Endothelial cell (in vitro differentiated cells): Measurements from ENCODE around the gene PLA2R1. TPM values are rescaled to one million over a fixed set of nuclear protein-coding genes. Genes with fewer than 3 reads are reported as not detected.

Source experiments
- DNase-seq: peaks from one replicate; pipeline ENCODE4 v3.0.0; 2021; ENCODE audit warnings: low spot score
- H3K27ac Mint-ChIP-seq: one replicate; pipeline ENCODE4 v1.8.0; 2021; ENCODE audit warnings: mixed read lengths, inconsistent platforms; ENCODE audit not compliant: unreplicated experiment
- H3K27me3 Mint-ChIP-seq: one replicate; pipeline ENCODE4 v1.8.0; 2021; ENCODE audit warnings: mild to moderate bottlenecking, moderate library complexity, mixed read lengths, inconsistent platforms; ENCODE audit not compliant: unreplicated experiment
- H3K36me3 Mint-ChIP-seq: one replicate; pipeline ENCODE4 v1.8.0; 2021; ENCODE audit warnings: mild to moderate bottlenecking, low read depth, mixed read lengths, inconsistent platforms; ENCODE audit not compliant: unreplicated experiment
- H3K4me1 Mint-ChIP-seq: one replicate; pipeline ENCODE4 v1.8.0; 2021; ENCODE audit warnings: mild to moderate bottlenecking, mixed read lengths, inconsistent platforms; ENCODE audit not compliant: unreplicated experiment
- H3K4me3 Mint-ChIP-seq: one replicate; pipeline ENCODE4 v1.8.0; 2021; ENCODE audit warnings: mild to moderate bottlenecking, mixed read lengths, inconsistent platforms; ENCODE audit not compliant: unreplicated experiment
- H3K9me3 Mint-ChIP-seq: one replicate; pipeline ENCODE4 v1.8.0; 2021; ENCODE audit warnings: mixed read lengths, inconsistent platforms; ENCODE audit not compliant: unreplicated experiment
- CTCF ChIP-seq: fragments of 200-600 bp; sonication (generic); IDR thresholded peaks from one replicate; pipeline ENCODE4 v1.5.0; 2021; ENCODE audit warnings: antibody characterized with exemption; ENCODE audit not compliant: unreplicated experiment
- total RNA-seq: library from RNA; stranded (reverse); fragmentation: NEBNext Ultra II Directional; extraction: Animal tissue kit (Norgen Biotek cat#: 25700); gene quantifications from one replicate; pipeline ENCODE4 v1.2.1, GENCODE V29; 2021; ENCODE audit not compliant: unreplicated experiment

Gene PLA2R1
- total RNA-seq, 1 donor from 2014 or later = 1.1 TPM

DNA sequence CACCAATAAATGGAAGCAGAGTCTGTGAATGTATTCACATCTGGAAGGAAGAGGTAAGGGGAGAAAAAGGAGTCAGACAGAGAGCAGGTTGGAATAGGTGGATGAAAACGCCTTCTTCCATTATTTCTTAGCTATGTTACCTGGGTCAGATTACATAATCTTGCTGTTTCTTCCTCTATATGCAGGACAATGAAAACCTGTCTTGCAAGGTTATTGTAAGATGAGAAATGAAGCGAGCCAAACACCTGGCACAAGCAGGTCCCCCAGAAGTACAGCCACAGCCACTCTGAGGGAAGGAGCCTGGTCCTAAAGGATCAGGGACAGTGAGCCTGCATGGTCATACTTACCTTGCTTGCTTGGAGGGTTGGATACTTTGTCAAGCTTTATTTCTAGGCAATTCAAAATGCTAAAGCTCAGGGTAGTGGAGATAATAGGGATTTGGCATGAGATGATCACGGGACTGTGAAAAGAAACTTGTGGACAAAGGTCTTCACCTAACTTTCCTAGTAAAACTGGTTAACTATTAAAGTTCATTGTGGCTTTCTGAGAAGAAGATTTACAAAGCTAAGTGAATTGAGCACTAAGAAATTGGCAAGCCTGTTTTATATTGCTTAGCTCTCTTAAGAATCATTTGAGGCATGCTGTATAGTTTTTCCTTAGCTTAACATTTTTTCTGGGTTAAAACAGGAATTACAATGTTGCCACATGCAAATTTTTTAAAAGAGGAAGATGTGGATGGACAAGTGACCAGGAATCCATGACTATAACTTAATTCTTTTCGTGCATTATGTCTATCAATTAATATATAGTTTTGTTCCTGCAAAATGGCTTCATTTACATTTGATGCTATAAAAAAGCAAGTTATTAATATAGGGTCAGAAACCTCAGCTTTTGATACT, 15.7 kb upstream of the PLA2R1 start:
- DNase-seq = no peak
- no peaks in the 10 kb centered on the region for H3K36me3 Mint-ChIP-seq
- no peaks in the 10 kb centered on the region for H3K4me1 Mint-ChIP-seq
- H3K27me3 Mint-ChIP-seq = no peaks in the 10 kb centered on the region
- TF ChIP-seq CTCF = no peak
- H3K4me3 Mint-ChIP-seq = no peak overlapping the region
- peaks cover 5% of the 10 kb centered on the region for H3K9me3 Mint-ChIP-seq
- no peak overlapping the region for H3K27ac Mint-ChIP-seq

GRCh38 chr2:160076914-160077313, 14.5 kb upstream of the PLA2R1 start:
- Mint-ChIP-seq H3K4me3 (no peak overlapping the region), H3K27me3 (no peaks in the 10 kb centered on the region), H3K4me1 (no peaks in the 10 kb centered on the region), H3K27ac (no peak overlapping the region), H3K9me3 (no peaks in the 10 kb centered on the region), H3K36me3 (no peaks in the 10 kb centered on the region)
- no peak for DNase-seq
- no peak for TF ChIP-seq CTCF

DNA sequence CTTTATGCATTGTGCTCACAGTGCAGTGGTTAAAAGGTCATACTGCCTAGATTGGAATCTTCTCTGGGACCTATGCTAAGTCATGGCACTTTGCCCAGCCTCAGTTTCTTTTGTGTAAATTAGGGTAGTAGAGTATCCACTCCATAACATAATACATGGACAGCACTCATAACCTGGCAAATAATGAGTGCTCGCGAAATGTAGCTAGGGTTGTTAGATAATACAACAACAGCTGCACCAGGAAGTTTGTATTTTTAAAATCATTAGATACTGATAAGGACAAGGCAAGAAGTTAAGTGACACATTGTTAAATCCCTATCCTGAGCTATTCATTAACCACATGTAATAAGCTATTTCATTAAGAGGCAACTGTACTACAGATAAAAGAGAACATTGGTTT, 13.8 kb upstream of the PLA2R1 start:
- no peak for DNase-seq
- Mint-ChIP-seq H3K36me3 (no peaks in the 10 kb centered on the region), H3K4me3 (no peak overlapping the region), H3K4me1 (no peaks in the 10 kb centered on the region), H3K27me3 (no peaks in the 10 kb centered on the region), H3K9me3 (no peaks in the 10 kb centered on the region), H3K27ac (no peak overlapping the region)
- TF ChIP-seq CTCF = no peak

DNA sequence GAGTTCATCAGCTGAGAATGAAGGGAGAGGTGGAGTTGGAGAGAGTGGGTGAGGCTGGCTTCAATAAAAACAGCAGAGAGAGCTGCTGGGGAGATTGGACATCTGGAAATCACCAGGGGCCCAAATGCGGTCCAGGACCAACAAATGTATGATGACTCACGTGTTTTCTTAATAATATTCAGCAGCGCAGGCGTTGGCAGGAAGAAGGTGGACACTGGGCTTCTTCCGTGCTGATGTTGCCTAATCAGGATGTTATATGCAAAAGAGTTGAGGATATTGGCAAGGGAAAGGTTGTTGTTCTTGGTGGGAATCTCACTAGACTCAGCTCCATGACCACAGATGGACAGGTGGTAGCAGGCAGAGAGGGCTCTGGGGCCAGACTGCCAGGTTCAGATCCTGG, 12.8 kb upstream of the PLA2R1 start:
- DNase-seq = no peak
- H3K27ac Mint-ChIP-seq = no peak overlapping the region

More for the DNA sequence above, 12.8 kb upstream of the PLA2R1 start:
- Mint-ChIP-seq H3K4me1 (no peaks in the 10 kb centered on the region), H3K27me3 (no peaks in the 10 kb centered on the region), H3K9me3 (no peaks in the 10 kb centered on the region), H3K36me3 (no peaks in the 10 kb centered on the region), H3K4me3 (no peak overlapping the region)
- no peak for TF ChIP-seq CTCF
